ENCODE data around the gene FAM72D.
"Not testable (repeated sequence)": the region's sequence is repeated elsewhere in the genome, so short reads cannot be mapped to it uniquely, and the experiment has no call there.

Gene FAM72D

GRCh38 chr1:145093517-145094149 lies 2.1 kb upstream of the FAM72D start:
- FAIRE-seq, result not testable (repeated sequence)

- FAIRE-seq, result not testable (repeated sequence)
Measured at GRCh38 chr1:145094655-145095211, 1.0 kb upstream of the FAM72D start.

- FAIRE-seq, result not testable (repeated sequence)
Measured at GRCh38 chr1:145101725-145102124, 6.0 kb downstream of the FAM72D start.

GRCh38 chr1:145103294-145103693 lies 7.5 kb downstream of the FAM72D start:
- FAIRE-seq, result not testable (repeated sequence)

GRCh38 chr1:145111674-145112073 lies 15.9 kb downstream of the FAM72D start:
- FAIRE-seq, result not testable (repeated sequence)

- not testable (repeated sequence) for FAIRE-seq
Measured at GRCh38 chr1:145112703-145113102, 16.9 kb downstream of the FAM72D start.

- FAIRE-seq, result not testable (repeated sequence)
Measured at GRCh38 chr1:145114560-145115057, 18.8 kb downstream of the FAM72D start.

GRCh38 chr1:145115587-145116493 lies 20.1 kb downstream of the FAM72D start:
- not testable (repeated sequence) for FAIRE-seq

- FAIRE-seq, result not testable (repeated sequence)
Measured at GRCh38 chr1:145119842-145120241, 24.1 kb downstream of the FAM72D start.

GRCh38 chr1:145122344-145123061 lies 26.7 kb downstream of the FAM72D start:
- not testable (repeated sequence) for FAIRE-seq

- FAIRE-seq, result not testable (repeated sequence)
Measured at GRCh38 chr1:145123062-145123395, 27.3 kb downstream of the FAM72D start.

- not testable (repeated sequence) for FAIRE-seq
Measured at GRCh38 chr1:145123992-145124641, 28.3 kb downstream of the FAM72D start.

GRCh38 chr1:145125112-145125511 lies 29.3 kb downstream of the FAM72D start:
- not testable (repeated sequence) for FAIRE-seq

- not testable (repeated sequence) for FAIRE-seq
Measured at GRCh38 chr1:145127144-145127543, 31.4 kb downstream of the FAM72D start.

GRCh38 chr1:145128697-145129469 lies 33.1 kb downstream of the FAM72D start:
- FAIRE-seq, result not testable (repeated sequence)

GRCh38 chr1:145134476-145134875 lies 38.7 kb downstream of the FAM72D start:
- not testable (repeated sequence) for FAIRE-seq

GRCh38 chr1:145140549-145140948 lies 44.8 kb downstream of the FAM72D start:
- FAIRE-seq, result not testable (repeated sequence)

- not testable (repeated sequence) for FAIRE-seq
Measured at GRCh38 chr1:145144264-145144913, 48.6 kb downstream of the FAM72D start.

GRCh38 chr1:145146308-145146707 lies 50.5 kb downstream of the FAM72D start:
- not testable (repeated sequence) for FAIRE-seq

- not testable (repeated sequence) for FAIRE-seq
Measured at GRCh38 chr1:145147172-145147571, 51.4 kb downstream of the FAM72D start.

GRCh38 chr1:145155421-145155820 lies 59.6 kb downstream of the FAM72D start:
- not testable (repeated sequence) for FAIRE-seq

All from A204.1 (cell line).